CD4-positive, alpha-beta T cell (primary cell): ENCODE data around the gene GLIPR2. TPM values are rescaled to one million over a fixed set of nuclear protein-coding genes. Genes with fewer than 3 reads are reported as not detected.

Source experiments
- ATAC-seq: fragments of 200-7000 bp; cut with Tn5 transposase; one replicate; pipeline ENCODE4 v1.10.0; 2022; ENCODE audit warnings: mild to moderate bottlenecking; ENCODE audit not compliant: poor library complexity
- CTCF ChIA-PET: fragments of 350-600 bp; sonication (Branson Sonifier 250); formaldehyde crosslinking; loops from one replicate; lab custom pipeline; 2021; ENCODE audit warnings: antibody characterized with exemption, inconsistent platforms; lab: Charles Lee
- POLR2A ChIA-PET: fragments of 350-600 bp; sonication (Branson Sonifier 250); formaldehyde crosslinking; loops from one replicate; lab custom pipeline; 2021; ENCODE audit warnings: antibody characterized with exemption, inconsistent platforms; lab: Charles Lee
- DNase-seq, 14 experiments: peaks; one replicate each; pipeline ENCODE4 v3.0.0-alpha.2; 2013 to 2020; ENCODE audit warnings: mixed read lengths in 2 of 14
- H3K27ac ChIP-seq, 2 donors: one replicate each; pipeline versions ENCODE4 v1.5.1 to v1.7.0; 2013; ENCODE audit warnings: low read length in 2 of 2, low read depth in 1 of 2, mild to moderate bottlenecking in 1 of 2
- H3K27me3 ChIP-seq, 2 experiments: 1 replicate in 1 of 2; 2 replicates in 1 of 2; pipeline versions ENCODE4 v1.6.1 to v1.7.0; 2013; ENCODE audit warnings: low read length in 2 of 2, control low read depth in 1 of 2, mild to moderate bottlenecking in 1 of 2, moderate library complexity in 1 of 2; ENCODE audit not compliant: insufficient read depth in 2 of 2, control insufficient read depth in 1 of 2
- H3K36me3 ChIP-seq: one replicate; pipeline ENCODE4 v1.6.1; 2013; ENCODE audit warnings: low read length, control low read depth; ENCODE audit not compliant: insufficient read depth
- H3K4me1 ChIP-seq: one replicate; pipeline ENCODE4 v1.6.1; 2013; ENCODE audit warnings: low read length, control low read depth; ENCODE audit not compliant: insufficient read depth
- H3K4me3 ChIP-seq: one replicate; pipeline ENCODE4 v1.5.1; 2013; ENCODE audit warnings: mild to moderate bottlenecking, low read length, moderate library complexity
- H3K9me3 ChIP-seq, 2 experiments: 1 replicate in 1 of 2; 2 replicates in 1 of 2; pipeline versions ENCODE4 v1.6.1 to v1.7.0; 2013; ENCODE audit warnings: low read length in 2 of 2, mild to moderate bottlenecking in 2 of 2, control low read depth in 1 of 2, moderate library complexity in 1 of 2; ENCODE audit not compliant: control insufficient read depth in 1 of 2, insufficient read depth in 1 of 2
- H3K27ac Mint-ChIP-seq: one replicate; pipeline ENCODE4 v1.8.0; 2020; ENCODE audit warnings: mixed read lengths
- H3K27me3 Mint-ChIP-seq: one replicate; pipeline ENCODE4 v1.8.0; 2021; ENCODE audit warnings: mixed read lengths
- H3K36me3 Mint-ChIP-seq: one replicate; pipeline ENCODE4 v1.8.0; 2021; ENCODE audit warnings: low read depth, mixed read lengths
- H3K4me1 Mint-ChIP-seq: one replicate; pipeline ENCODE4 v1.8.0; 2021; ENCODE audit warnings: low read depth, mixed read lengths
- H3K4me3 Mint-ChIP-seq: one replicate; pipeline ENCODE4 v1.8.0; 2020; ENCODE audit warnings: mild to moderate bottlenecking, mixed read lengths
- H3K9me3 Mint-ChIP-seq: one replicate; pipeline ENCODE4 v1.8.0; 2020; ENCODE audit warnings: mixed read lengths
- CTCF ChIP-seq: fragments of 200-600 bp; IDR thresholded peaks from one replicate; pipeline ENCODE4 v1.8.0; 2022; ENCODE audit warnings: antibody characterized with exemption, mild to moderate bottlenecking
- intact Hi-C, 2 experiments: fragments of 100-400 bp; cut with DNase I in 1 of 2; cut with micrococcal nuclease in 1 of 2; formaldehyde crosslinking; loops; one replicate each; pipeline versions ENCODE4 v1.15.1 to v1.9.0; 2023 to 2025; cut with DNase I, micrococcal nuclease
- total RNA-seq, 174 experiments: library from RNA in 2 of 174; stranded (reverse) in 2 of 174; gene quantifications; one replicate each; pipeline ENCODE4 v1.2.3 and lab custom pipeline; 2021 to 2026

GLIPR2 gene
- total RNA-seq, 2 experiments from 2014 or later, result 13.6 to 13.7 TPM

DNA sequence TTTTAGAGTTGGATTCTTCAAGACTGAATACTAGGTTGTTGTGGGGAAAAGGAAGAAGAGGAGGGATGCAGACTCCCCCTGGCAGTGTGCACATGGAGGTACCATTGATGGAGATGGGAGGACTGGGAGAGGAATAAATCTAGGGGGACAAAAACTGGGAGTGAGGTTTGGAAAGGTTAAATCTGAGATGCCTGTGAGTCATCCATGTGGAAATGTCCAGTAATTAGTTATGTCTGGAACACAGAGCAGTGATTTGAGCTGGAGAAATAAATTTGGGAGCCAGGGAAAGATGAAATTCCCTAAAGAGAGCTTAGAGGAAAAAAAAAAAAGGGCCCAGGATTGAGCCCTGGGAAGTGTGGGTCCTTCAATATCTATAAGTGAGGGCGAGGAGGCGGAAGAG is 24.7 kb downstream of the GLIPR2 start:
- no peak overlapping the region for H3K27ac Mint-ChIP-seq
- no peak for ATAC-seq
- H3K36me3 Mint-ChIP-seq, result peaks cover 29% of the 10 kb centered on the region
- peaks cover 4% of the 10 kb centered on the region for H3K4me1 Mint-ChIP-seq
- Histone ChIP-seq H3K27me3 (no peaks in the 10 kb centered on the region), H3K4me1 (peaks cover 8% of the 10 kb centered on the region), H3K27ac (no peak overlapping the region), H3K4me3 (no peak overlapping the region), H3K9me3 (no peaks in the 10 kb centered on the region), H3K36me3 (peaks cover 29% of the 10 kb centered on the region)
- no peak overlapping the region for H3K4me3 Mint-ChIP-seq
- ChIA-PET CTCF (no interaction called here), POLR2A (no interaction called here)
- H3K9me3 Mint-ChIP-seq, result no peaks in the 10 kb centered on the region
- H3K27me3 Mint-ChIP-seq, result no peaks in the 10 kb centered on the region
- TF ChIP-seq CTCF, result no peak
- no peak for DNase-seq
- intact Hi-C loops, result loop anchor here in 1 of 2 experiments (5.0 to 10.0 kb wide), 2 partner anchors 34 to 206 kb away; partner anchors contain the start of gene OR2S2

GRCh38 chr9:36162211-36162738 is 25.7 kb downstream of the GLIPR2 start:
- DNase-seq (no peak), ATAC-seq (no peak)
- peaks cover 15% of the 10 kb centered on the region for H3K4me1 ChIP-seq
- CTCF ChIA-PET, result no interaction called here
- Mint-ChIP-seq H3K27me3 (no peaks in the 10 kb centered on the region), H3K27ac (no peak overlapping the region), H3K36me3 (peaks cover 24% of the 10 kb centered on the region), H3K4me1 (peaks cover 4% of the 10 kb centered on the region), H3K9me3 (no peaks in the 10 kb centered on the region), H3K4me3 (no peak overlapping the region)
- H3K9me3 ChIP-seq, result no peaks in the 10 kb centered on the region
- intact Hi-C loops, result loop anchor here in 1 of 2 experiments (5.0 to 10.0 kb wide), 2 partner anchors 35 to 207 kb away; partner anchors contain the start of gene OR2S2
- no peak overlapping the region for H3K27ac ChIP-seq
- H3K36me3 ChIP-seq, result peaks cover 23% of the 10 kb centered on the region
- POLR2A ChIA-PET, result no interaction called here
- no peaks in the 10 kb centered on the region for H3K27me3 ChIP-seq
- no peak overlapping the region for H3K4me3 ChIP-seq
- no peak for TF ChIP-seq CTCF

- ChIA-PET CTCF (interaction anchor here (0.8 to 7.5 kb wide), 4 partner anchors 15 to 62 kb away, joined by 3 to 122 read pairs (median 4); partner anchors contain the start of genes CLTA and GLIPR2), POLR2A (interaction anchor here (2.2 kb wide), 1 partner anchor 27 kb away, joined by 5 read pairs; the partner anchor contains the start of gene CLTA)
- ATAC-seq, result no peak
- H3K4me3 ChIP-seq, result no peak overlapping the region
- H3K36me3 Mint-ChIP-seq, result peaks cover 21% of the 10 kb centered on the region
- H3K27me3 ChIP-seq, result no peaks in the 10 kb centered on the region
- H3K4me1 ChIP-seq, result peaks cover 15% of the 10 kb centered on the region
- TF ChIP-seq CTCF, result no peak
- no peaks in the 10 kb centered on the region for H3K9me3 Mint-ChIP-seq
- H3K27ac ChIP-seq, result no peak overlapping the region
- DNase-seq, result no peak
- intact Hi-C loops, result loop anchor here in 1 of 2 experiments (5.0 to 10.0 kb wide), 2 partner anchors 36 to 208 kb away; partner anchors contain the start of gene OR2S2
- peaks cover 22% of the 10 kb centered on the region for H3K36me3 ChIP-seq
- no peaks in the 10 kb centered on the region for H3K9me3 ChIP-seq
- H3K4me1 Mint-ChIP-seq, result peaks cover 4% of the 10 kb centered on the region
- no peaks in the 10 kb centered on the region for H3K27me3 Mint-ChIP-seq
- no peak overlapping the region for H3K4me3 Mint-ChIP-seq
- H3K27ac Mint-ChIP-seq, result peak overlapping the region; percentile 28
These were observed 26.7 kb downstream of the GLIPR2 start for GRCh38 chr9:36163049-36163785.
